Right cardiac atrium (tissue), 5 donors: ENCODE data around the gene RTCB. TPM values are rescaled to one million over a fixed set of nuclear protein-coding genes. Genes with fewer than 3 reads are reported as not detected.
"Not testable (repeated sequence)": the region's sequence is repeated elsewhere in the genome, so short reads cannot be mapped to it uniquely, and the experiment has no call there.

Experiments
- ATAC-seq, 2 donors: fragments of 200-7000 bp; cut with Tn5 transposase; one replicate each; pipeline versions ENCODE4 v1.8.0 to v1.9.1; 2020; ENCODE audit warnings: moderate library complexity in 2 of 2, mild to moderate bottlenecking in 1 of 2
- DNase-seq, 3 donors: peaks; one replicate each; pipeline ENCODE4 v3.0.0-alpha.2; 2020
- H3K27ac ChIP-seq: one replicate; pipeline ENCODE4 v1.5.1; 2013; ENCODE audit warnings: mild to moderate bottlenecking, low read length, control low read depth, moderate library complexity
- H3K27me3 ChIP-seq: one replicate; pipeline ENCODE4 v1.6.1; 2013; ENCODE audit not compliant: control insufficient read depth, insufficient read depth
- H3K4me1 ChIP-seq: one replicate; pipeline ENCODE4 v1.6.1; 2013; ENCODE audit warnings: low read length; ENCODE audit not compliant: control insufficient read depth, insufficient read depth
- H3K4me3 ChIP-seq: one replicate; pipeline ENCODE4 v1.5.1; 2013; ENCODE audit warnings: low read length, control low read depth
- H3K9me3 ChIP-seq: one replicate; pipeline ENCODE4 v1.6.1; 2013; ENCODE audit warnings: low read length; ENCODE audit not compliant: control insufficient read depth
- WGBS: extraction: QIAGEN DNeasy Blood & Tissue Kit; methylation state at CpG from one replicate; pipeline ENCODE4 v1.1.7; 2013; 5-methylcytosine and 5-hydroxymethylcytosine counted together
- intact Hi-C, 4 donors: fragments of 100-400 bp; cut with DNase I; formaldehyde crosslinking; loops; one replicate each; pipeline versions ENCODE4 v1.11.0 to v1.14.0; 2022 to 2023
- polyA plus RNA-seq: library from polyadenylated mRNA; stranded (reverse); fragments of 200-250 nt; gene quantifications from one replicate; pipeline ENCODE4 v1.2.3, GENCODE V29; 2013
- total RNA-seq, 4 donors: library from RNA; stranded (reverse); fragmentation: NEBNext Ultra II Directional; extraction: Animal tissue kit (Norgen Biotek cat#: 25700); gene quantifications; one replicate each; pipeline ENCODE4 v1.2.1, GENCODE V29; 2021
- donor health status: healthy with polysubstance abuse.
- donor health status: DM: no; HTN: yes; CAD: no.
- donor health status: DM: no; HTN: no; CAD: no.
- donor health status: DM: no; HTN: yes; CAD: no; lungs with severe emphysema.
- donor health status: DM: yes; HTN: yes; CAD: no.

Gene RTCB
- total and polyA plus RNA-seq, 5 donors: 35.2 to 50.2 (median 48.1) TPM

GRCh38 chr22:32395107-32395506 lies 16.9 kb downstream of the RTCB start:
- no peaks in the 10 kb centered on the region for H3K9me3 ChIP-seq
- no peaks in the 10 kb centered on the region for H3K27me3 ChIP-seq
- no peak overlapping the region for H3K4me3 ChIP-seq
- 88% methylated on average over 5 of the region's 5 CpGs for WGBS
- no peak overlapping the region for H3K27ac ChIP-seq
- H3K4me1 ChIP-seq: no peaks in the 10 kb centered on the region
- no peak for ATAC-seq
- intact Hi-C loops: no loop called here
- no peak for DNase-seq

- ATAC-seq: no peak
- no peak for DNase-seq
- Histone ChIP-seq H3K4me3 (no peak overlapping the region), H3K9me3 (no peaks in the 10 kb centered on the region), H3K27ac (no peak overlapping the region), H3K4me1 (no peaks in the 10 kb centered on the region), H3K27me3 (no peaks in the 10 kb centered on the region)
- WGBS: 83% methylated on average over 4 of the region's 4 CpGs
- intact Hi-C loops: loop anchor here in 1 of 4 donors (10.0 kb wide), 1 partner anchor 415 kb away; no protein-coding TSS in a partner anchor
Observed at GRCh38 chr22:32389685-32390084, 22.4 kb downstream of the RTCB start.

GRCh38 chr22:32385681-32386080 lies 26.4 kb downstream of the RTCB start:
- intact Hi-C loops: loop anchor here in 1 of 4 donors (10.0 kb wide), 1 partner anchor 411 kb away; no protein-coding TSS in a partner anchor
- 98% methylated on average over 1 of the region's 1 CpG for WGBS
- no peak for ATAC-seq

GRCh38 chr22:32380991-32381390 lies 31.1 kb downstream of the RTCB start:
- DNase-seq: no peak

More at GRCh38 chr22:32385681-32386080, 26.4 kb downstream of the RTCB start:
- no peak overlapping the region for H3K27ac ChIP-seq
- DNase-seq: no peak
- no peaks in the 10 kb centered on the region for H3K4me1 ChIP-seq
- H3K27me3 ChIP-seq: no peaks in the 10 kb centered on the region
- no peaks in the 10 kb centered on the region for H3K9me3 ChIP-seq
- no peak overlapping the region for H3K4me3 ChIP-seq

GRCh38 chr22:32378707-32379272 lies 33.3 kb downstream of the RTCB start:
- no peak for DNase-seq
- H3K27ac ChIP-seq: no peak overlapping the region
- H3K27me3 ChIP-seq: no peaks in the 10 kb centered on the region
- no peaks in the 10 kb centered on the region for H3K9me3 ChIP-seq
- ATAC-seq: no peak
- no peaks in the 10 kb centered on the region for H3K4me1 ChIP-seq
- no peak overlapping the region for H3K4me3 ChIP-seq
- 36% methylated on average over 4 of the region's 4 CpGs for WGBS
- intact Hi-C loops: no loop called here

More at GRCh38 chr22:32380991-32381390, 31.1 kb downstream of the RTCB start:
- WGBS: 68% methylated on average over 5 of the region's 5 CpGs
- Histone ChIP-seq H3K9me3 (no peaks in the 10 kb centered on the region), H3K4me3 (no peak overlapping the region), H3K4me1 (no peaks in the 10 kb centered on the region), H3K27me3 (no peaks in the 10 kb centered on the region), H3K27ac (no peak overlapping the region)
- ATAC-seq: no peak
- intact Hi-C loops: loop anchor here in 1 of 4 donors (10.0 kb wide), 1 partner anchor 406 kb away; no protein-coding TSS in a partner anchor

- H3K4me3 ChIP-seq: no peak overlapping the region
- no peak overlapping the region for H3K27ac ChIP-seq
- H3K27me3 ChIP-seq: no peaks in the 10 kb centered on the region
- intact Hi-C loops: no loop called here
- H3K9me3 ChIP-seq: no peaks in the 10 kb centered on the region
- WGBS: 74% methylated on average over 5 of the region's 5 CpGs
- no peak for DNase-seq
- ATAC-seq: no peak
- no peaks in the 10 kb centered on the region for H3K4me1 ChIP-seq
Observed at GRCh38 chr22:32376681-32377080, 35.4 kb downstream of the RTCB start.

GRCh38 chr22:32375678-32376450 lies 36.2 kb downstream of the RTCB start:
- 70% methylated on average over 7 of the region's 7 CpGs for WGBS

GRCh38 chr22:32364210-32364609 lies 47.8 kb downstream of the RTCB start:
- 77% methylated on average over 5 of the region's 5 CpGs for WGBS
- intact Hi-C loops: no loop called here
- DNase-seq: no peak
- H3K4me3 ChIP-seq: no peak overlapping the region
- no peaks in the 10 kb centered on the region for H3K27me3 ChIP-seq
- no peak for ATAC-seq
- no peak overlapping the region for H3K27ac ChIP-seq
- no peaks in the 10 kb centered on the region for H3K4me1 ChIP-seq
- H3K9me3 ChIP-seq: no peaks in the 10 kb centered on the region

More at GRCh38 chr22:32375678-32376450, 36.2 kb downstream of the RTCB start:
- intact Hi-C loops: no loop called here
- no peak for ATAC-seq
- Histone ChIP-seq H3K27ac (no peak overlapping the region), H3K4me1 (no peaks in the 10 kb centered on the region), H3K4me3 (no peak overlapping the region), H3K27me3 (no peaks in the 10 kb centered on the region), H3K9me3 (no peaks in the 10 kb centered on the region)
- no peak for DNase-seq

GRCh38 chr22:32361257-32361656 lies 50.8 kb downstream of the RTCB start:
- no peak overlapping the region for H3K27ac ChIP-seq
- ATAC-seq (no peak), DNase-seq (no peak)
- H3K4me3 ChIP-seq: no peak overlapping the region
- 64% methylated on average over 2 of the region's 2 CpGs for WGBS
- intact Hi-C loops: no loop called here
- no peaks in the 10 kb centered on the region for H3K9me3 ChIP-seq
- no peaks in the 10 kb centered on the region for H3K4me1 ChIP-seq
- no peaks in the 10 kb centered on the region for H3K27me3 ChIP-seq

- 82% methylated on average over 11 of the region's 11 CpGs for WGBS
- not testable (repeated sequence) for H3K9me3 ChIP-seq, H3K27me3 ChIP-seq
Observed at GRCh38 chr22:32360096-32360495, 52.0 kb downstream of the RTCB start.

GRCh38 chr22:32357567-32357966 lies 54.5 kb downstream of the RTCB start, which contains the start of gene RFPL3:
Gene RFPL3 (plus strand): TSS chr22:32357867. CDS start chr22:32358072, 205 bp downstream.
- H3K9me3 ChIP-seq, H3K4me3 ChIP-seq, intact Hi-C loops, ATAC-seq, H3K27ac ChIP-seq, H3K4me1 ChIP-seq, DNase-seq, H3K27me3 ChIP-seq: not testable (repeated sequence)
- WGBS: 77% methylated on average over 9 of the region's 9 CpGs

More at GRCh38 chr22:32360096-32360495, 52.0 kb downstream of the RTCB start:
- intact Hi-C loops, H3K4me1 ChIP-seq, H3K4me3 ChIP-seq, H3K27ac ChIP-seq, DNase-seq, ATAC-seq: not testable (repeated sequence)
